Endothelial cell of umbilical vein (primary cell): Measurements from ENCODE around the gene INPP4B. TPM values are rescaled to one million over a fixed set of nuclear protein-coding genes. Genes with fewer than 3 reads are reported as not detected.

Source experiments
- BruUV-seq: library from RNA; stranded (reverse); fragments of 400-500 nt; replicated peaks from 2 replicates; lab custom pipeline; 2021; lab: Mats Ljungman, UMichigan
- CTCF ChIA-PET: fragments of 300-600, 350-600 bp; sonication (Branson Sonifier 250); formaldehyde crosslinking; loops from one replicate; lab custom pipeline; 2021; ENCODE audit warnings: antibody characterized with exemption, inconsistent platforms; lab: Charles Lee
- POLR2A ChIA-PET: fragments of 300-600, 350-600 bp; sonication (Branson Sonifier 250); formaldehyde crosslinking; loops from one replicate; lab custom pipeline; 2021; ENCODE audit warnings: antibody characterized with exemption, inconsistent platforms; lab: Charles Lee
- DNase-seq: peaks from one replicate; pipeline ENCODE4 v3.0.0-alpha.2; 2011; ENCODE audit warnings: low read depth, low spot score
- FAIRE-seq: peaks from 2 replicates; lab custom pipeline; 2011; peaks lifted over from hg19 to GRCh38; lab: Jason Lieb, UNC
- H2AFZ ChIP-seq: 2 replicates; pipeline ENCODE4 v1.6.0; 2012; ENCODE audit warnings: low read depth, low read length, control low read depth, inconsistent platforms
- H3K27ac ChIP-seq: 2 replicates; pipeline ENCODE4 v1.5.1; 2011; ENCODE audit warnings: low read depth, mild to moderate bottlenecking, control low read depth, low read length, moderate library complexity; ENCODE audit not compliant: insufficient read depth
- H3K27me3 ChIP-seq, 2 experiments: 2 replicates each; pipeline versions ENCODE4 v1.6.0 to v1.6.1; 2011; ENCODE audit warnings: low read length in 2 of 2, mixed read lengths in 1 of 2; ENCODE audit not compliant: control insufficient read depth in 2 of 2, insufficient read depth in 2 of 2
- H3K36me3 ChIP-seq, 2 experiments: 2 replicates in 1 of 2; 3 replicates in 1 of 2; pipeline ENCODE4 v1.5.1; 2011; ENCODE audit warnings: low read length in 2 of 2, mild to moderate bottlenecking in 1 of 2, moderate library complexity in 1 of 2; ENCODE audit not compliant: control insufficient read depth in 2 of 2, insufficient read depth in 2 of 2; ENCODE audit errors: extremely low read depth in 1 of 2
- H3K4me1 ChIP-seq: 3 replicates; pipeline ENCODE4 v1.5.1; 2011; ENCODE audit warnings: mild to moderate bottlenecking, low read length; ENCODE audit not compliant: control insufficient read depth, insufficient read depth; ENCODE audit errors: extremely low read depth
- H3K4me2 ChIP-seq: 2 replicates; pipeline ENCODE4 v1.6.1; 2011; ENCODE audit warnings: low read length, control low read depth, mixed read lengths; ENCODE audit not compliant: insufficient read depth
- H3K4me3 ChIP-seq, 3 experiments: fragments of 200-600 bp in 1 of 3; sonication (generic), shearing (Covaris generic) in 1 of 3; replicated peaks in 1 of 3; 2 replicates each; pipeline ENCODE4 v1.5.1; 2011 to 2016; ENCODE audit warnings: control low read depth in 3 of 3, low read length in 3 of 3, mild to moderate bottlenecking in 2 of 3, inconsistent platforms in 1 of 3, low read depth in 1 of 3, moderate library complexity in 1 of 3; ENCODE audit not compliant: insufficient read depth in 1 of 3
- H3K79me2 ChIP-seq: 2 replicates; pipeline ENCODE4 v1.6.0; 2012; ENCODE audit warnings: low read length, inconsistent platforms; ENCODE audit not compliant: control insufficient read depth, insufficient read depth
- H3K9ac ChIP-seq: replicated peaks from 2 replicates; pipeline ENCODE3; 2011; ENCODE audit warnings: low read length, control low read depth; ENCODE audit not compliant: insufficient read depth; ENCODE audit errors: extremely low read depth
- H3K9me1 ChIP-seq: replicated peaks from 3 replicates; pipeline ENCODE4 v1.6.0; 2011; ENCODE audit warnings: mild to moderate bottlenecking, low read length; ENCODE audit not compliant: control insufficient read depth, insufficient read depth; ENCODE audit errors: extremely low read depth
- H3K9me3 ChIP-seq: replicated peaks from 2 replicates; pipeline ENCODE4 v1.5.1; 2012; ENCODE audit warnings: low read length, inconsistent platforms; ENCODE audit not compliant: control insufficient read depth, insufficient read depth
- H4K20me1 ChIP-seq: replicated peaks from 2 replicates; pipeline ENCODE3; 2011; ENCODE audit warnings: mild to moderate bottlenecking, low read length; ENCODE audit not compliant: control insufficient read depth, insufficient read depth; ENCODE audit errors: extremely low read depth
- CTCF ChIP-seq, 2 donors: IDR thresholded peaks; 1 replicate in 1 of 2; 2 replicates in 1 of 2; pipeline ENCODE4 v1.5.1; 2011; ENCODE audit warnings: low read length in 2 of 2, mild to moderate bottlenecking in 2 of 2, moderate library complexity in 2 of 2, control low read depth in 1 of 2, inconsistent platforms in 1 of 2, low read depth in 1 of 2; ENCODE audit not compliant: insufficient read depth in 1 of 2; ENCODE audit errors: extremely low read depth in 1 of 2
- EZH2 ChIP-seq: IDR thresholded peaks from 2 replicates; pipeline ENCODE4 v1.6.1; 2012; ENCODE audit warnings: borderline replicate concordance, low read depth, mild to moderate bottlenecking, moderate library complexity, low read length, inconsistent platforms; ENCODE audit not compliant: severe bottlenecking
- FOS ChIP-seq: IDR thresholded peaks from 2 replicates; pipeline ENCODE4 v1.6.1; 2011; ENCODE audit warnings: mild to moderate bottlenecking, low read length, moderate library complexity, borderline replicate concordance; ENCODE audit not compliant: insufficient read depth
- JUN ChIP-seq: IDR thresholded peaks from 2 replicates; pipeline ENCODE4 v1.6.1; 2011; ENCODE audit warnings: borderline replicate concordance, low read depth; ENCODE audit not compliant: insufficient read length, insufficient read depth
- MAX ChIP-seq: IDR thresholded peaks from 2 replicates; pipeline ENCODE4 v1.6.1; 2011; ENCODE audit not compliant: insufficient read depth, insufficient read length
- MYC ChIP-seq: IDR thresholded peaks from one replicate; pipeline ENCODE4 v1.6.1; 2011; ENCODE audit warnings: mild to moderate bottlenecking, low read depth, low read length
- POLR2A ChIP-seq: IDR thresholded peaks from 2 replicates; pipeline ENCODE4 v1.6.1; 2012; ENCODE audit warnings: low read depth, mild to moderate bottlenecking, control low read depth, low read length
- POLR2AphosphoS5 ChIP-seq: IDR thresholded peaks from 2 replicates; pipeline ENCODE4 v1.6.1; 2012; ENCODE audit warnings: low read depth, mild to moderate bottlenecking, control low read depth, low read length, moderate library complexity; ENCODE audit not compliant: insufficient read depth
- dilution Hi-C: fragments of 300-500 bp; cut with MboI; formaldehyde crosslinking; loops from one replicate; pipeline ENCODE4 v1.15.0; 2019; ENCODE audit warnings: low sequenced_read_pairs; ENCODE audit not compliant: extremely low pct_ligation_motif_present
- intact Hi-C: fragments of 100-400 bp; cut with micrococcal nuclease; formaldehyde crosslinking; loops from one replicate; pipeline ENCODE4 v1.10.0; 2022
- polyA plus RNA-seq, 4 experiments: library from polyadenylated mRNA; depleted of rRNA in 3 of 4; stranded (reverse) in 3 of 4; unstranded in 1 of 4; fragments of >200 nt; gene quantifications; 2 replicates each; pipeline versions ENCODE4 v1.2.1 to v1.2.3, GENCODE V29; 2011 to 2012; ENCODE audit warnings: missing spikeins in 1 of 4
- total RNA-seq: library from RNA; stranded (reverse); gene quantifications from 2 replicates; pipeline ENCODE4 v1.2.3, GENCODE V29; 2021

The INPP4B gene
- total and polyA plus RNA-seq, 2 donors (not counting 3 experiments of a cell fraction or from before 2014, with no cell fraction given) = 0.41 to 3.1 TPM

- FAIRE-seq (no peak), DNase-seq (no peak)
- no peak for TF ChIP-seq JUN
- TF ChIP-seq MAX = no peak
- TF ChIP-seq EZH2 = no peak
- no peak for TF ChIP-seq POLR2A
- TF ChIP-seq FOS = no peak
- TF ChIP-seq CTCF (IDR thresholded peaks at IDR 0.05; ENCODE audit: extremely low read depth in 1 of 2, insufficient read depth in 1 of 2, low read depth in 1 of 2, low read length in 2 of 2) = no peak
- TF ChIP-seq POLR2AphosphoS5 = no peak
- no peak for TF ChIP-seq MYC
- ChIA-PET POLR2A (no interaction called here), CTCF (interaction anchor here (0.9 to 1.2 kb wide), 2 partner anchors 46 to 62 kb away, joined by 3 to 5 read pairs; no protein-coding TSS in a partner anchor)
- no TSS peak for BruUV-seq
- Histone ChIP-seq H4K20me1 (no peaks in the 10 kb centered on the region), H3K27me3 (no peaks in the 10 kb centered on the region), H3K4me1 (peaks cover 15% of the 10 kb centered on the region), H3K36me3 (no peaks in the 10 kb centered on the region), H3K27ac (no peak overlapping the region), H3K4me3 (no peak overlapping the region), H3K9me1 (no peaks in the 10 kb centered on the region), H3K79me2 (no peaks in the 10 kb centered on the region), H3K9me3 (no peaks in the 10 kb centered on the region), H3K4me2 (no peak overlapping the region), H3K9ac (no peak overlapping the region), H2AFZ (no peak overlapping the region)
- intact Hi-C loops (no loop called here), dilution Hi-C loops (no loop called here)
Measured at GRCh38 chr4:142413485-142413884, 432.6 kb downstream of the INPP4B start.
